Peyer's patch (tissue), 4 donors: ENCODE results near the gene ASPG.

Experiments used
- POLR2A ChIP-seq, 2 donors: fragments of 450-650 bp; IDR thresholded peaks; one replicate each; pipeline ENCODE4 v1.5.1; 2017; ENCODE audit warnings: antibody characterized with exemption in 2 of 2, mild to moderate bottlenecking in 2 of 2, moderate library complexity in 2 of 2
- TF ChIP-seq, protein P1 (sequence below), 6 experiments: fragments of 450-650 bp in 4 of 6; fragments of 200-600 bp in 2 of 6; sonication (generic) in 1 of 6; IDR thresholded peaks; one replicate each; pipeline ENCODE4 v1.5.1; 2017 to 2019; ENCODE audit warnings: antibody characterized with exemption in 6 of 6, mild to moderate bottlenecking in 3 of 6, moderate library complexity in 1 of 6

DNA sequence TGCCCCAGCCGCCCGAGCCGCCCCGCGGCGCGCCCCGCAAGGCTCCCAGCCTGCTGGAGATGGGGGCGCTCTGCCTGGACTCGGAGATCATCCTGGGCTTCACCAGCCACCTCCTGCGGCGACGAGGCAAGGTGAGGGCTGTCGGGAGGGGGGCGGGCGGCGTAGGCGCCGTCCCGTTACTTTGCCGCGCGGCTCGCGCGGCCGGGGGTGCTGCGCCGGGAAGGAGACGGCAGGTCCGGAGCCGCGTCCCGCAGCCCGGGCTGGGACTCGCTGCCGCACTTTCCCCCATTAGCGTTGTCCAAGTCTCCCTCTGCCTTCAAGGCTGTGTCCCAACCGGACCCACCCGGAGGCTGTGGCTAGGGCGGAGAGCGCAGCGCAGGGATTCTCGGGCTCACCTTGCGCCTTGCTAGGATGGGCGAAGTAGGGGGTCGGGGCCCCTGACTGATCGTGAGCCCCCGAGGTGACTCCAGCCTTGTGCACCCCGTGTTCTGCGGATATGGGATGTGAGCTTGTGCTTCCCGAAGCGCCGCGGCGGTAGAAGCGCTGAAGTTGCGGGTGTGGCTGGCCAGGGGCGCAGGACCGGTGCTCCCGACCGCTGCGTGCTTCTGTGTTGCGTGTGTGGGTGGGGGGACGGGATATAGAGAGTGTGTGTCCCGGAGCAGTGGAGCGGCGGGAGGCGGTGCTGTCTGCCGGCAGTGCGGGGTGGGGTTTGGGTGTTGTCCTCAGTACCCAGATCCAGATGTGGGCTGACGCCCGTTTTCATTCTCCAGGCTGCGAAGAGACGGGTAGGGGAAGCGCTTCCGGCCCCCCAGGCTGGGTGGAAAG is 51.2 kb downstream of the ASPG start:
- TF ChIP-seq, protein P1, sequence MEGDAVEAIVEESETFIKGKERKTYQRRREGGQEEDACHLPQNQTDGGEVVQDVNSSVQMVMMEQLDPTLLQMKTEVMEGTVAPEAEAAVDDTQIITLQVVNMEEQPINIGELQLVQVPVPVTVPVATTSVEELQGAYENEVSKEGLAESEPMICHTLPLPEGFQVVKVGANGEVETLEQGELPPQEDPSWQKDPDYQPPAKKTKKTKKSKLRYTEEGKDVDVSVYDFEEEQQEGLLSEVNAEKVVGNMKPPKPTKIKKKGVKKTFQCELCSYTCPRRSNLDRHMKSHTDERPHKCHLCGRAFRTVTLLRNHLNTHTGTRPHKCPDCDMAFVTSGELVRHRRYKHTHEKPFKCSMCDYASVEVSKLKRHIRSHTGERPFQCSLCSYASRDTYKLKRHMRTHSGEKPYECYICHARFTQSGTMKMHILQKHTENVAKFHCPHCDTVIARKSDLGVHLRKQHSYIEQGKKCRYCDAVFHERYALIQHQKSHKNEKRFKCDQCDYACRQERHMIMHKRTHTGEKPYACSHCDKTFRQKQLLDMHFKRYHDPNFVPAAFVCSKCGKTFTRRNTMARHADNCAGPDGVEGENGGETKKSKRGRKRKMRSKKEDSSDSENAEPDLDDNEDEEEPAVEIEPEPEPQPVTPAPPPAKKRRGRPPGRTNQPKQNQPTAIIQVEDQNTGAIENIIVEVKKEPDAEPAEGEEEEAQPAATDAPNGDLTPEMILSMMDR (IDR thresholded peaks at IDR 0.05): no peak
- TF ChIP-seq POLR2A (IDR thresholded peaks at IDR 0.05): no peak
